CD8-positive, alpha-beta memory T cell (primary cell): ENCODE measurements around the gene NAV2. TPM values are rescaled to one million over a fixed set of nuclear protein-coding genes. Genes with fewer than 3 reads are reported as not detected.
"Not testable (repeated sequence)": the region's sequence is repeated elsewhere in the genome, so short reads cannot be mapped to it uniquely, and the experiment has no call there.

Experiments
- CTCF ChIA-PET: fragments of 350-600 bp; sonication (Branson Sonifier 250); formaldehyde crosslinking; loops from one replicate; lab custom pipeline; 2021; ENCODE audit warnings: antibody characterized with exemption; lab: Charles Lee
- POLR2A ChIA-PET: fragments of 350-600 bp; sonication (Branson Sonifier 250); formaldehyde crosslinking; loops from one replicate; lab custom pipeline; 2021; ENCODE audit warnings: antibody characterized with exemption; lab: Charles Lee
- DNase-seq, 5 donors: peaks; one replicate each; pipeline versions ENCODE4 v3.0.0 to v3.0.0-alpha.2; 2020 to 2022; ENCODE audit warnings: mixed read lengths in 1 of 5
- H3K27ac ChIP-seq: one replicate; pipeline ENCODE4 v1.7.0; 2013; ENCODE audit warnings: low read depth, mild to moderate bottlenecking, low read length, moderate library complexity
- H3K27me3 ChIP-seq: 2 replicates; pipeline ENCODE4 v1.7.0; 2013; ENCODE audit warnings: low read length, mild to moderate bottlenecking; ENCODE audit not compliant: insufficient read depth, poor library complexity, severe bottlenecking
- H3K36me3 ChIP-seq: 2 replicates; pipeline ENCODE4 v1.7.0; 2013; ENCODE audit warnings: mild to moderate bottlenecking, low read length, moderate library complexity; ENCODE audit not compliant: insufficient read depth
- H3K4me1 ChIP-seq: 2 replicates; pipeline ENCODE4 v1.7.0; 2013; ENCODE audit warnings: mild to moderate bottlenecking, low read length, moderate library complexity; ENCODE audit not compliant: insufficient read depth
- H3K4me3 ChIP-seq: 2 replicates; pipeline ENCODE4 v1.7.0; 2013; ENCODE audit warnings: mild to moderate bottlenecking, low read length
- H3K9me3 ChIP-seq: 2 replicates; pipeline ENCODE4 v1.7.0; 2013; ENCODE audit warnings: mild to moderate bottlenecking, low read length
- H3K27ac Mint-ChIP-seq, 8 donors: one replicate each; pipeline ENCODE4 v1.8.0; 2020 to 2021; ENCODE audit warnings: mixed read lengths in 8 of 8, mild to moderate bottlenecking in 6 of 8, inconsistent platforms in 3 of 8, moderate library complexity in 3 of 8
- H3K27me3 Mint-ChIP-seq, 2 donors: one replicate each; pipeline ENCODE4 v1.8.0; 2020 to 2021; ENCODE audit warnings: mixed read lengths in 2 of 2, mild to moderate bottlenecking in 1 of 2, moderate library complexity in 1 of 2
- H3K36me3 Mint-ChIP-seq, 3 donors: one replicate each; pipeline ENCODE4 v1.8.0; 2020 to 2021; ENCODE audit warnings: mixed read lengths in 3 of 3, inconsistent platforms in 1 of 3, mild to moderate bottlenecking in 1 of 3
- H3K4me1 Mint-ChIP-seq, 3 donors: one replicate each; pipeline ENCODE4 v1.8.0; 2020 to 2021; ENCODE audit warnings: mixed read lengths in 3 of 3, inconsistent platforms in 1 of 3, mild to moderate bottlenecking in 1 of 3
- H3K4me3 Mint-ChIP-seq, 7 donors: one replicate each; pipeline ENCODE4 v1.8.0; 2020 to 2021; ENCODE audit warnings: mixed read lengths in 7 of 7, mild to moderate bottlenecking in 6 of 7, moderate library complexity in 4 of 7, inconsistent platforms in 2 of 7
- H3K9me3 Mint-ChIP-seq, 5 donors: one replicate each; pipeline ENCODE4 v1.8.0; 2020 to 2022; ENCODE audit warnings: mixed read lengths in 5 of 5, mild to moderate bottlenecking in 3 of 5, moderate library complexity in 2 of 5, inconsistent platforms in 1 of 5
- polyA plus RNA-seq: library from polyadenylated mRNA; unstranded; fragments of 300-500 nt; fragmentation: Illumina TruSeq; gene quantifications from one replicate; pipeline ENCODE4 v1.2.3, GENCODE V29; 2021
- total RNA-seq, 2 experiments: library from RNA; stranded (reverse); gene quantifications; one replicate each; pipeline ENCODE4 v1.2.3, GENCODE V29; 2021

NAV2 gene
- total and polyA plus RNA-seq, 3 experiments from 2014 or later = 0.42 to 1.2 (median 1.1) TPM

DNA sequence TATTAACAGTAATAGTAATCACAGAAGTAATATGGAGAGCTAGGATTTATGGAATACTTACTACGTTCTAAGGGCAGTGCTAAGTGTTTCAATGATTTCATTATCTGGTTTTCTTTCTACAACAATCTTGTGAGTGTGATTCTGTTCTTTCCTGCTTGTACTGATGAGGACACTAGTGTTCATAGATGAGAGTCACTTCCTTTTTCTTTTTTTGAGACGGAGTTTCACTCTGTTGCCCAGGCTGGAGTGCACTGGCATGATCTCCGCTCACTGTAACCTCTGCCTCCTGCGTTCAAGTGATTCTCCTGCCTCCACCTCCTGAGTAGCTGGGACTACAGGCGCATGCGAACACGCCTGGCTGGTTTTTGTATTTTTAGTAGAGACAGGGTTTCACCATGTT, 366.2 kb downstream of the NAV2 start:
- POLR2A ChIA-PET = no interaction called here

DNA sequence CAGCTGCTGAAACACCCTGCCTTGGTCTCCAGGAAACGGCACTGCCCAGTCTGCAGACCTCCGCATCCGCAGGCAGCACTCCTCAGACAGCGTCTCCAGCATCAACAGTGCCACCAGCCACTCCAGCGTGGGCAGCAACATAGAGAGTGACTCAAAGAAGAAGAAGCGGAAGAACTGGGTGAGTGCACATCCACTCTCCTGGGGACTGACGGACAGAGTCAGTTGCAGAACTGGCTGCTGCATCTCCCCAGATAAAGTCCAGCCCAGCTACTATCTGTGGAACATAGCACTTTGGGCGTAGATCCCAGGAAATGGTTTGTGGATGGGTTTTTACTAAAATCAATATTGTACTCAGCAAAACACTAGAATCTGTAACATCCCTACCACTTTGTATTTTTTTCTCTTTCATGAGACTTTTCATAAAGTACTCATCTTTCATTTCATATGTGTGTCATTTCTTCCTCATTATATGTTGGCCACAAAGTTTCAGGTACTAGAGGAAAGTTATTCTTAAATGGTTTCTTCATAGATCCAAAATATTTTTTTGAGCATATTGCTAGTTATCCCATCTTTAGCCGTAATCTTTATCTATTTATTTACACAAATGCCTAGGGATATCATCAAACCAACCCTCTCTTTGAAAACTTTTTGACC, 367.5 kb downstream of the NAV2 start:
- peaks cover 1 to 4% (median 4%) of the 10 kb centered on the region in 3 donors for H3K36me3 Mint-ChIP-seq
- CTCF ChIA-PET = no interaction called here
- H3K9me3 Mint-ChIP-seq = no peaks in the 10 kb centered on the region

More for the DNA sequence above, 366.2 kb downstream of the NAV2 start:
- no peaks in the 10 kb centered on the region for H3K9me3 Mint-ChIP-seq
- Histone ChIP-seq H3K36me3 (no peaks in the 10 kb centered on the region), H3K9me3 (no peaks in the 10 kb centered on the region), H3K27me3 (no peaks in the 10 kb centered on the region), H3K4me1 (no peaks in the 10 kb centered on the region), H3K27ac (no peak overlapping the region), H3K4me3 (no peak overlapping the region)
- peaks cover 6 to 7% of the 10 kb centered on the region in 2 donors for H3K27me3 Mint-ChIP-seq
- H3K4me3 Mint-ChIP-seq = no peak overlapping the region
- peaks cover 1 to 4% (median 4%) of the 10 kb centered on the region in 3 donors for H3K36me3 Mint-ChIP-seq
- CTCF ChIA-PET = no interaction called here
- no peak for DNase-seq
- no peaks in the 10 kb centered on the region for H3K4me1 Mint-ChIP-seq
- H3K27ac Mint-ChIP-seq = no peak overlapping the region

DNA sequence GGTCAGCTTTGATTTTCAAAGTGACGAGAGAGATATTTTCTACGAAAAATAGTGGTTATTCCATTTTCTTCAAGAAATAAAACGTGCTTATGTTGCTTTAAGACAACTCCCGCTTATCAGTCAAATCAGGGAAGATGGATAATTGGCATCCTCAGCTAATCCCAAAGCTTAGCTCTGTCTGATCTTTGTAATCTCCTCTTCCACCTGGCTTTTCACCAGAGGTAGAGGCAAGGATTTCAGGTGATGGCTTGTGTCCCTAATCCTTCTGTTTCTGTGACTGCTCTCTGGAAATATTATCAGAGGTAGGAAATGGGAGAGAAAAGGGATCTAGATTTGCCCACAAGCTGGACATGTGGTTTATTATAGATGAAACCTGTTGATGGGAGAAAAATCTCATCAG, 368.7 kb downstream of the NAV2 start:
- no peaks in the 10 kb centered on the region for H3K9me3 ChIP-seq
- Mint-ChIP-seq H3K4me3 (no peak overlapping the region), H3K27ac (no peak overlapping the region), H3K36me3 (peaks cover 1 to 4% (median 4%) of the 10 kb centered on the region in 3 donors), H3K9me3 (no peaks in the 10 kb centered on the region), H3K27me3 (peaks cover 2 to 3% of the 10 kb centered on the region in 2 donors), H3K4me1 (no peaks in the 10 kb centered on the region)
- H3K36me3 ChIP-seq = no peaks in the 10 kb centered on the region
- no peak for DNase-seq
- H3K4me1 ChIP-seq = no peaks in the 10 kb centered on the region
- no peak overlapping the region for H3K27ac ChIP-seq
- CTCF ChIA-PET = interaction anchor here (1.4 kb wide), 1 partner anchor 30 kb away, joined by 3 read pairs; no protein-coding TSS in a partner anchor
- POLR2A ChIA-PET = no interaction called here
- no peaks in the 10 kb centered on the region for H3K27me3 ChIP-seq
- H3K4me3 ChIP-seq = no peak overlapping the region

More for the DNA sequence above, 367.5 kb downstream of the NAV2 start:
- Mint-ChIP-seq H3K27me3 (peaks cover 3 to 9% of the 10 kb centered on the region in 2 donors), H3K4me1 (no peaks in the 10 kb centered on the region), H3K27ac (no peak overlapping the region), H3K4me3 (no peak overlapping the region)
- no peaks in the 10 kb centered on the region for H3K27me3 ChIP-seq
- no peak overlapping the region for H3K27ac ChIP-seq
- DNase-seq = no peak
- H3K9me3 ChIP-seq = no peaks in the 10 kb centered on the region
- H3K4me3 ChIP-seq = no peak overlapping the region
- POLR2A ChIA-PET = no interaction called here
- H3K4me1 ChIP-seq = no peaks in the 10 kb centered on the region
- H3K36me3 ChIP-seq = no peaks in the 10 kb centered on the region

DNA sequence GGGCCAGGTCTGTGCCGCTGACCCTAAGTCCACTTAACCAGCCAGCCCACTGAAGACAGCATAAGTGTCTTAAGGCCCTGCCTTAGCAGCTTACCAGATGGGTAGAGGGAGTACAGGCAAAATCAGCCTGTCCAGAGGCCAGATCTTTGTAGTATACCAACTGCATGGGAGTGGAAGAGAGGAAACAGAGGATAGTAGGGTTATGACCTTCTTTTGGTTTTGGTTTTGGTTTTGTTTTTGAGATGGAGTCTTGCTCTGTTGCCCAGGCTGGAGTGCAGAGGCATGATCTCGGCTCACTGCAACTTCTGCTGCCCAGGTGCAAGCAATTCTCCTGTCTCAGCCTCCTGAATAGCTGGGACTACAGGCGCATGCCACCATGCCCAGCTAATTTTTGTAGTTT, 371.2 kb downstream of the NAV2 start:
- H3K27me3 Mint-ChIP-seq, H3K27ac Mint-ChIP-seq, H3K4me3 Mint-ChIP-seq, H3K4me3 ChIP-seq, CTCF ChIA-PET, H3K27ac ChIP-seq, H3K9me3 Mint-ChIP-seq, DNase-seq, H3K36me3 Mint-ChIP-seq, H3K4me1 Mint-ChIP-seq, H3K36me3 ChIP-seq, H3K27me3 ChIP-seq, H3K9me3 ChIP-seq, POLR2A ChIA-PET, H3K4me1 ChIP-seq: not testable (repeated sequence)

DNA sequence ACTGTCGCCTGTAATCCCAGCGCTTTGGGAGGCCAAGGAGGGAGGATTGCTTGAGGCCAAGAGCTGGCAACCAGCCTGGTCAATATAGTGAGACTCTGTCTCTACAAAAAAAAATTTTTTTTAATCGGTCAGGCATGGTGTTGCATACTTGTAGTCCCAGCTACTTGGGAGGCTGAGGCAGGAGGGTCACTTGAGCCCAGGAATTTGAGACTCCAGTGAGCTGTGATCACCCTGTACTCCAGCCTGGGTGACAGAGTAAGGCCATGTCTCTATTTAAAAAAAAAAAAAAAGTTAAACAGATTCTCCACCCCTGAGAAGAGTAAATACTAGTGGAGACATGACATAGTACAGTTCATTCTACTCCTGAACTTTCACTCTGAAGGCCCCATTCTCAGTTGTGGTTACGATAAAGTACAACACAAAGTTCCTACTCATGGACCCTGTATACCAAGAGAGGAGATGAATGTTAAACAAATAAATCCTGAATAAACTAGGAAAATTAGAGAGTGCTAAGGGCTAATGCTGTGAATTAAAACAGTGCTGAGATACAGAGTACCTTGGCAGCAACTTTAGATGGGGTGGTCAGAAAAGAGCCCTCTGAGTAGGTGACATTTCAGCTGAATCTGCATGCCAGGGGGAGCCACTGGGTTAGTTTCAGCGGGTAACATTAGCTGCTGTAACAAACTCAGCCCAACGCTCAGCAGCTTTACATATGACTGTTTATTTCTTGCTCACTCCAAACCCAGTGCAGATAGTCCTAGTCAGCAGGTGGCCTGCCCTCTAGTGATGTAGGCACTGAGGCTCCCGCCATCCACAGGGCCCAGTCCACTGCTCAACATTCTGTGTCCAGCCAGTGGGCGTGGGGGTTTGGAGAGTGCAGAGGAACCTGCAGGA, 372.5 kb downstream of the NAV2 start:
- H3K27ac Mint-ChIP-seq = no peak overlapping the region
- Histone ChIP-seq H3K4me1 (peaks cover 3% of the 10 kb centered on the region), H3K9me3 (no peaks in the 10 kb centered on the region), H3K4me3 (no peak overlapping the region), H3K36me3 (no peaks in the 10 kb centered on the region), H3K27me3 (no peaks in the 10 kb centered on the region), H3K27ac (no peak overlapping the region)
- no peaks in the 10 kb centered on the region for H3K9me3 Mint-ChIP-seq
- H3K4me3 Mint-ChIP-seq = no peak overlapping the region
- peaks cover 0 to 1% (median 0%) of the 10 kb centered on the region in 3 donors for H3K36me3 Mint-ChIP-seq
- POLR2A ChIA-PET = no interaction called here
- H3K27me3 Mint-ChIP-seq = peaks cover 0 to 4% of the 10 kb centered on the region in 2 donors
- DNase-seq = no peak
- peaks cover 11 to 13% (median 12%) of the 10 kb centered on the region in 3 donors for H3K4me1 Mint-ChIP-seq
- CTCF ChIA-PET = no interaction called here

DNA sequence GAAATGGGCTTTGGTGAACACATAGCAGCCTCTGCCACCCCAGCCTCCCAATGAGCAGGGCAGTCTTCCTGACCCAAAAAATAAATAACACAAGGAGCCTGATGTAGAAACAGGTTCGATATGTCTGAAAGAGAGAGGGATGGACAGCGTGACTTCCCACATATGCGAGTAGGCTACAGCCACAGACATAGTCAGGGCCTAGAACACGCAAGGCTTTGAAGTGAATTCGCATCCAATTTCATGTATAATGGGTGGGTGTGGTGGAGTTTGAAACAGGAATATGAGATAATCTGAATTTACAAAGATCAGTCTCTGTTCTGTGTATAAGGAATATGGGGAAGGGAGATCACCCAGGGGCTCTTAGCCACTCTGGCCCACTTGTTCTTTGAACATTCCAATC, 373.3 kb downstream of the NAV2 start:
- DNase-seq = no peak
- H3K9me3 ChIP-seq = no peaks in the 10 kb centered on the region
- H3K4me3 Mint-ChIP-seq = no peak overlapping the region
- no peak overlapping the region for H3K27ac ChIP-seq
- POLR2A ChIA-PET = no interaction called here
- no peaks in the 10 kb centered on the region for H3K36me3 ChIP-seq
- peaks cover 11 to 13% (median 12%) of the 10 kb centered on the region in 3 donors for H3K4me1 Mint-ChIP-seq
- H3K4me3 ChIP-seq = no peak overlapping the region
- no peak overlapping the region for H3K27ac Mint-ChIP-seq
- peaks cover 0 to 6% of the 10 kb centered on the region in 2 donors for H3K27me3 Mint-ChIP-seq
- H3K4me1 ChIP-seq = peaks cover 3% of the 10 kb centered on the region
- no peaks in the 10 kb centered on the region for H3K27me3 ChIP-seq
- no peaks in the 10 kb centered on the region for H3K9me3 Mint-ChIP-seq
- CTCF ChIA-PET = no interaction called here
- peaks cover 0 to 1% (median 0%) of the 10 kb centered on the region in 3 donors for H3K36me3 Mint-ChIP-seq

DNA sequence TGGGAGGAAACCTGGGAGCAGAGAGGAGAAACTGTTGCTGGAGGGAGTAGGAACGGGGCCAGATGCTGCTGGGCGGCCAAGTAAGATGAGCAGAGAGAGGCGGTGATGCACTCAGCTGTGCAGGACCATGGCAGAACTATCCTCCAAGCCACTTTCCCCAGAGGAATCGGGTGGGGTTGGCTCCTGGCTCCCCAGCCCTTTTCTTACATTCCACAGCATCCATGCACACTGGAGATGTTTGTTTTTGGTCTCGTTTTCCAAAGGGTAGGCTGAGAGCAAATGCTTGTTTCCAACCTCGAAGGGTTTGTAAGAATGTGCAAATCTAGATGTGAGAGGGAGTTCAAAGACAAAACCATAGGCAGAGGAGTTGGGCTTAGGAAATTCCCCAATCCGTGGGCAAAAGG, 374.5 kb downstream of the NAV2 start:
- Mint-ChIP-seq H3K4me1 (peaks cover 11 to 13% (median 12%) of the 10 kb centered on the region in 3 donors), H3K27me3 (peaks cover 0 to 6% of the 10 kb centered on the region in 2 donors), H3K9me3 (no peaks in the 10 kb centered on the region), H3K4me3 (no peak overlapping the region), H3K27ac (no peak overlapping the region), H3K36me3 (peaks cover 0 to 1% (median 0%) of the 10 kb centered on the region in 3 donors)
- ChIA-PET CTCF (no interaction called here), POLR2A (no interaction called here)
- Histone ChIP-seq H3K27me3 (no peaks in the 10 kb centered on the region), H3K9me3 (no peaks in the 10 kb centered on the region), H3K36me3 (no peaks in the 10 kb centered on the region), H3K4me3 (no peak overlapping the region), H3K4me1 (peaks cover 3% of the 10 kb centered on the region), H3K27ac (no peak overlapping the region)
- no peak for DNase-seq
